ENCODE data around the gene GAS2L3. TPM values are rescaled to one million over a fixed set of nuclear protein-coding genes. Genes with fewer than 3 reads are reported as not detected.

Gene GAS2L3
- total and polyA plus RNA-seq, 2 of the 13 experiments (the other 11 are each of a cell fraction or from before 2014, with no cell fraction given): 7.0 to 20.8 TPM

GRCh38 chr12:100668945-100669536 lies 95.6 kb downstream of the GAS2L3 start:
- WGBS (ENCODE audit: low lambda C conversion rate): 33% methylated on average over 7 of the region's 9 CpGs
- Histone ChIP-seq H4K20me1 (ENCODE audit: insufficient read depth, low read length) (no peaks in the 10 kb centered on the region), H3K4me1 (ENCODE audit: insufficient read depth, low read length) (peaks cover 11% of the 10 kb centered on the region; the same call in 1 of the 2 replicates), H2AFZ (ENCODE audit: low read length) (no peak overlapping the region), H3K9me3 (ENCODE audit: low read length) (no peaks in the 10 kb centered on the region), H3K27ac (ENCODE audit: extremely low read length, insufficient read depth, low read length) (no peak overlapping the region), H3K4me2 (ENCODE audit: low read depth, low read length) (no peak overlapping the region), H3K36me3 (replicated peaks in 1 of 2; ENCODE audit: control insufficient read depth in 1 of 2, insufficient read depth in 2 of 2, low read length in 2 of 2) (no peaks in the 10 kb centered on the region), H3K9ac (ENCODE audit: insufficient read depth, low read depth, low read length) (no peak overlapping the region), H3K79me2 (ENCODE audit: insufficient read depth, low read length) (no peaks in the 10 kb centered on the region), H3K4me3 (replicated peaks in 1 of 3; ENCODE audit: insufficient read depth in 1 of 3, low read depth in 2 of 3, low read length in 3 of 3) (no peak overlapping the region), H3K27me3 (ENCODE audit: control insufficient read depth in 1 of 2, insufficient read depth in 2 of 2, low read length in 2 of 2) (peaks cover 1 to 4% of the 10 kb centered on the region in 2 experiments; a peak in 3 of 5 replicates)
- DNase-seq (ENCODE audit: low spot score) (peak; percentile 66), ATAC-seq (peak; percentile 88), FAIRE-seq (peak; percentile 63)
- CTCF ChIA-PET (ENCODE audit: low intra/inter-chr PET ratio, low total read pairs): interaction anchor here (0.9 to 1.8 kb wide), 3 partner anchors 65 to 321 kb away, joined by 3 to 6 read pairs (median 5); no protein-coding TSS in a partner anchor
- intact Hi-C loops (cut with micrococcal nuclease; ENCODE audit: unreplicated experiment) (loop anchor here (1.0 to 5.0 kb wide), 2 partner anchors 64 to 97 kb away; partner anchors contain the start of gene GAS2L3), in situ Hi-C loops (cut with HindIII; ENCODE audit: extremely low pct_ligation_motif_present, low pct_unique_long_range_greater_than_20kb) (no loop called here)
- POLR2A ChIA-PET: no interaction called here
- no TSS peak for BruUV-seq (replicated peaks)
- no peak for TF ChIP-seq KDM6A (CRISPR knock-in tag; IDR thresholded peaks at IDR 0.05; ENCODE audit: low read depth)
- TF ChIP-seq SMAD3 (CRISPR knock-in tag; IDR thresholded peaks at IDR 0.05): no peak
- no peak for TF ChIP-seq ZNF883 (CRISPR knock-in tag; IDR thresholded peaks at IDR 0.05; ENCODE audit: not compliant biosample characterization)
- no peak for TF ChIP-seq ZNF503 (CRISPR knock-in tag; IDR thresholded peaks at IDR 0.05)
- no peak for TF ChIP-seq POLR2G (IDR thresholded peaks at IDR 0.05; ENCODE audit: low read depth, low read length)
- TF ChIP-seq ZNF550 (CRISPR knock-in tag; IDR thresholded peaks at IDR 0.05; ENCODE audit: borderline replicate concordance): no peak
- no peak for TF ChIP-seq ZEB1 (IDR thresholded peaks at IDR 0.05; ENCODE audit: insufficient replicate concordance, low read depth)
- peak; percentile 20; the same call in 1 of the 2 replicates for TF ChIP-seq KDM2A (CRISPR knock-in tag; IDR thresholded peaks at IDR 0.05; ENCODE audit: borderline replicate concordance, low read depth)
- no peak for TF ChIP-seq ZNF253 (CRISPR knock-in tag; IDR thresholded peaks at IDR 0.05; ENCODE audit: borderline replicate concordance)
- no peak for TF ChIP-seq EZH2 (conservative IDR thresholded peaks at IDR 0.05; ENCODE audit: low read depth, low read length)
- no peak for TF ChIP-seq NFIB (CRISPR knock-in tag; IDR thresholded peaks at IDR 0.05; ENCODE audit: borderline replicate concordance)
- no peak for TF ChIP-seq ZNF407 (CRISPR knock-in tag; IDR thresholded peaks at IDR 0.05; ENCODE audit: not compliant biosample characterization)
- TF ChIP-seq ZNF326 (CRISPR knock-in tag; IDR thresholded peaks at IDR 0.05; ENCODE audit: borderline replicate concordance): no peak
- TF ChIP-seq MED13 (CRISPR knock-in tag; IDR thresholded peaks at IDR 0.05): no peak
